Duodenal mucosa (tissue), 2 donors: Measurements from ENCODE around the gene DUS1L.
A peak's percentile ranks its signal among the peaks of the same experiment; 100 is the strongest.

Experiments used
- H3K27ac ChIP-seq: one replicate; pipeline ENCODE4 v1.7.0; 2013; ENCODE audit warnings: low read depth, low read length
- H3K27me3 ChIP-seq, 2 donors: one replicate each; pipeline ENCODE4 v1.7.0; 2013; ENCODE audit warnings: low read length in 2 of 2, control low read depth in 1 of 2; ENCODE audit not compliant: insufficient read depth in 2 of 2, control insufficient read depth in 1 of 2
- H3K36me3 ChIP-seq, 2 donors: one replicate each; pipeline ENCODE4 v1.7.0; 2013; ENCODE audit warnings: low read length in 2 of 2, control low read depth in 1 of 2; ENCODE audit not compliant: insufficient read depth in 2 of 2, control insufficient read depth in 1 of 2
- H3K4me1 ChIP-seq, 2 donors: one replicate each; pipeline ENCODE4 v1.7.0; 2013; ENCODE audit warnings: low read length in 2 of 2, control low read depth in 1 of 2; ENCODE audit not compliant: insufficient read depth in 2 of 2, control insufficient read depth in 1 of 2
- H3K4me3 ChIP-seq, 2 donors: one replicate each; pipeline ENCODE4 v1.7.0; 2013; ENCODE audit warnings: low read length in 2 of 2, low read depth in 1 of 2
- H3K9ac ChIP-seq, 2 donors: one replicate each; pipeline ENCODE4 v1.7.0; 2013; ENCODE audit warnings: low read length in 2 of 2, low read depth in 1 of 2
- H3K9me3 ChIP-seq, 2 donors: one replicate each; pipeline ENCODE4 v1.7.0; 2013; ENCODE audit warnings: low read length in 2 of 2, control low read depth in 1 of 2; ENCODE audit not compliant: control insufficient read depth in 1 of 2

The DUS1L gene

GRCh38 chr17:82022310-82022980 is 43.2 kb downstream of the DUS1L start, which contains the start of gene CENPX:
Gene CENPX, minus strand, starts transcription at chr17:82022878. Its CDS starts 17 bp downstream, at chr17:82022861.
- peak within 1 kb of the TSS; percentile 36 for H3K27ac ChIP-seq
- peaks cover 4 to 7% of the 10 kb centered on the region in 2 donors for H3K36me3 ChIP-seq
- no peaks in the 10 kb centered on the region for H3K9me3 ChIP-seq
- peak within 1 kb of the TSS; percentile 85 to 88 for H3K4me3 ChIP-seq
- peak within 1 kb of the TSS; percentile 80 to 86 for H3K9ac ChIP-seq
- H3K27me3 ChIP-seq: no peaks in the 10 kb centered on the region
- H3K4me1 ChIP-seq: peaks cover 25 to 44% of the 10 kb centered on the region in 2 donors

- peak overlapping the region; percentile 36 for H3K27ac ChIP-seq
- H3K4me1 ChIP-seq: peaks cover 25 to 44% of the 10 kb centered on the region in 2 donors
- H3K4me3 ChIP-seq: peak overlapping the region; percentile 81 to 85
- peak overlapping the region; percentile 80 to 86 for H3K9ac ChIP-seq
- H3K27me3 ChIP-seq: no peaks in the 10 kb centered on the region
- H3K9me3 ChIP-seq: no peaks in the 10 kb centered on the region
- peaks cover 4 to 7% of the 10 kb centered on the region in 2 donors for H3K36me3 ChIP-seq
Observed at GRCh38 chr17:82021900-82022309, 43.7 kb downstream of the DUS1L start.

GRCh38 chr17:82021107-82021899 is 44.3 kb downstream of the DUS1L start:
- Histone ChIP-seq H3K4me3 (peak overlapping the region; percentile 81 to 85), H3K36me3 (peaks cover 4 to 7% of the 10 kb centered on the region in 2 donors), H3K27me3 (no peaks in the 10 kb centered on the region), H3K9ac (peak overlapping the region; percentile 80 to 86), H3K9me3 (no peaks in the 10 kb centered on the region), H3K4me1 (peaks cover 25 to 44% of the 10 kb centered on the region in 2 donors), H3K27ac (no peak overlapping the region)

GRCh38 chr17:82020572-82021106 is 45.0 kb downstream of the DUS1L start:
- Histone ChIP-seq H3K27me3 (no peaks in the 10 kb centered on the region), H3K4me3 (peak overlapping the region in 1 of 2 donors; percentile 81), H3K9me3 (no peaks in the 10 kb centered on the region), H3K9ac (peak overlapping the region in 1 of 2 donors; percentile 86), H3K36me3 (peaks cover 4 to 7% of the 10 kb centered on the region in 2 donors), H3K4me1 (peaks cover 25 to 44% of the 10 kb centered on the region in 2 donors), H3K27ac (no peak overlapping the region)

GRCh38 chr17:82019690-82020571 is 45.7 kb downstream of the DUS1L start:
- Histone ChIP-seq H3K9ac (no peak overlapping the region), H3K36me3 (peaks cover 4 to 7% of the 10 kb centered on the region in 2 donors), H3K27me3 (no peaks in the 10 kb centered on the region)

GRCh38 chr17:82018989-82019689 is 46.5 kb downstream of the DUS1L start:
- H3K27ac ChIP-seq: no peak overlapping the region
- no peak overlapping the region for H3K4me3 ChIP-seq
- H3K9me3 ChIP-seq: no peaks in the 10 kb centered on the region
- H3K4me1 ChIP-seq: peaks cover 21 to 36% of the 10 kb centered on the region in 2 donors
- no peaks in the 10 kb centered on the region for H3K27me3 ChIP-seq
- H3K9ac ChIP-seq: no peak overlapping the region
- H3K36me3 ChIP-seq: peaks cover 4 to 7% of the 10 kb centered on the region in 2 donors

More at GRCh38 chr17:82019690-82020571, 45.7 kb downstream of the DUS1L start:
- no peak overlapping the region for H3K27ac ChIP-seq
- H3K4me3 ChIP-seq: no peak overlapping the region
- H3K9me3 ChIP-seq: no peaks in the 10 kb centered on the region
- peaks cover 25 to 43% of the 10 kb centered on the region in 2 donors for H3K4me1 ChIP-seq

- Histone ChIP-seq H3K9ac (no peak overlapping the region), H3K9me3 (no peaks in the 10 kb centered on the region), H3K27ac (no peak overlapping the region), H3K4me1 (peaks cover 16 to 28% of the 10 kb centered on the region in 2 donors), H3K4me3 (no peak overlapping the region), H3K36me3 (peaks cover 4 to 7% of the 10 kb centered on the region in 2 donors), H3K27me3 (no peaks in the 10 kb centered on the region)
Observed at GRCh38 chr17:82018152-82018988, 47.2 kb downstream of the DUS1L start.

- peaks cover 4 to 7% of the 10 kb centered on the region in 2 donors for H3K36me3 ChIP-seq
- H3K27ac ChIP-seq: no peak overlapping the region
- H3K27me3 ChIP-seq: no peaks in the 10 kb centered on the region
- H3K4me3 ChIP-seq: no peak overlapping the region
- peaks cover 16 to 28% of the 10 kb centered on the region in 2 donors for H3K4me1 ChIP-seq
- H3K9ac ChIP-seq: no peak overlapping the region
- H3K9me3 ChIP-seq: no peaks in the 10 kb centered on the region
Observed at GRCh38 chr17:82017612-82018151, 47.9 kb downstream of the DUS1L start.
